ENCODE data around the gene RAD51B. TPM values are rescaled to one million over a fixed set of nuclear protein-coding genes. Genes with fewer than 3 reads are reported as not detected.

Gene RAD51B
- total RNA-seq, 1 experiment from 2014 or later: 16.7 TPM

DNA sequence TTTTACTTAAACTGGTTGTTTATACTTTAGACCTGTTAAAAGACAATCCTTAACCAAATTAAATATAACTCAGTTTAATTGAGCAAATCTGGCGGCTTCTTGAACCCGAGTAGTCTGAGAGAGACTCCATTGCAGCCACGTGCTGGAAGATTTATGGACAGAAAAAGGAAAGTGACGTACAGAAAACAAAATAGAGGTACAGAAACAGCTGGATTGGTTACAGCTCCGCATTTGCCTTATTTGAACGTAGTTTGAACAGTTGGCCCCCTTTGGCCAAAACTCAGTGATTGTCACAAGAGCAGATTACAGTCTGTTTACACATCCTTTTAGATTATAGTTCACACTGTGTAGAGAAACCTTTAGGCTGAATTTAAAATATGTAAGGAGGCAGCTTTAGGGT, 155.9 kb downstream of the RAD51B start:
- H3K4me3 Mint-ChIP-seq: no peak overlapping the region
- no peaks in the 10 kb centered on the region for H3K9me3 ChIP-seq (ENCODE audit: control insufficient read depth, low read depth, low read length)
- H2BK12ac ChIP-seq (ENCODE audit: insufficient read length, low read depth, low read length): no peak overlapping the region
- no peak overlapping the region for H3K4me2 ChIP-seq (ENCODE audit: insufficient read depth, insufficient read length, low read length)
- no peak overlapping the region for H3T11ph ChIP-seq (ENCODE audit: low read length)
- H2BK20ac ChIP-seq (ENCODE audit: low read depth, low read length, poor library complexity, severe bottlenecking): no peak overlapping the region
- H3K36me3 Mint-ChIP-seq (ENCODE audit: insufficient read depth in 1 of 3, low read depth in 3 of 3): no peaks in the 10 kb centered on the region
- no peak overlapping the region for H3K56ac ChIP-seq (ENCODE audit: insufficient read length, low read depth, low read length)
- H3K27ac ChIP-seq (ENCODE audit: insufficient read length, low read depth, low read length): no peak overlapping the region
- no peak overlapping the region for H2AFZ ChIP-seq (ENCODE audit: low read length)
- no peak overlapping the region for H4K5ac ChIP-seq (ENCODE audit: insufficient read length, low read depth, low read length)
- H3K23me2 ChIP-seq (ENCODE audit: insufficient read length, low read depth, low read length, poor library complexity, severe bottlenecking): no peaks in the 10 kb centered on the region
- no peak for TF ChIP-seq CTCF (conservative IDR thresholded peaks at IDR 0.05)
- no peak overlapping the region for H3K18ac ChIP-seq (ENCODE audit: insufficient read length, low read depth, low read length)
- no peaks in the 10 kb centered on the region for H3K27me3 ChIP-seq (ENCODE audit: insufficient read depth, low read length)
- no peak overlapping the region for H3K9ac ChIP-seq (ENCODE audit: extremely low read depth, insufficient read length, low read length)
- no peak overlapping the region; the same call in 1 of the 2 replicates for H2BK15ac ChIP-seq (ENCODE audit: low read depth, low read length)
- no peaks in the 10 kb centered on the region for H4K20me1 ChIP-seq (ENCODE audit: control insufficient read depth, insufficient read depth, insufficient read length)
- H2BK120ac ChIP-seq (ENCODE audit: low read depth, low read length, poor library complexity, severe bottlenecking): no peak overlapping the region
- H3K79me1 ChIP-seq (ENCODE audit: insufficient read depth, low read depth, low read length, poor library complexity, severe bottlenecking): no peaks in the 10 kb centered on the region
- no peaks in the 10 kb centered on the region for H3K79me2 ChIP-seq (ENCODE audit: insufficient read depth, low read length)
- H2AK5ac ChIP-seq (ENCODE audit: insufficient read length, low read length): no peak overlapping the region
- H3K4me1 ChIP-seq (ENCODE audit: insufficient read depth, low read length): no peaks in the 10 kb centered on the region; the same call in 1 of the 2 replicates
- no peak overlapping the region for H2BK5ac ChIP-seq (ENCODE audit: insufficient read length, low read length)
- no peaks in the 10 kb centered on the region for H3K9me3 Mint-ChIP-seq
- peaks cover 24 to 25% of the 10 kb centered on the region in 2 experiments for H3K4me1 Mint-ChIP-seq
- no peak overlapping the region for H3K23ac ChIP-seq (ENCODE audit: insufficient read length, low read depth, low read length)
- H4K91ac ChIP-seq (ENCODE audit: insufficient read length, low read depth, low read length): no peak overlapping the region
- H4K8ac ChIP-seq (replicated peaks; ENCODE audit: insufficient read length, low read depth, low read length): no peak overlapping the region
- no peak overlapping the region for H3K14ac ChIP-seq (ENCODE audit: insufficient read depth, low read length)
- no peak overlapping the region for H3K4ac ChIP-seq (ENCODE audit: low read depth, low read length)
- no CpG with 5 or more reads among the region's 6 CpGs for WGBS (ENCODE audit: extremely low coverage, insufficient read length, low lambda C conversion rate)
- no peak for DNase-seq
- no peak overlapping the region for H3K27ac Mint-ChIP-seq
- no peaks in the 10 kb centered on the region for H3K27me3 Mint-ChIP-seq (ENCODE audit: low read depth)
